Upper lobe of left lung (tissue), 6 donors: Measurements from ENCODE around the gene ZKSCAN3. TPM values are rescaled to one million over a fixed set of nuclear protein-coding genes. Genes with fewer than 3 reads are reported as not detected.

Source experiments
- ATAC-seq, 2 donors: fragments of 200-7000 bp; cut with Tn5 transposase; one replicate each; pipeline ENCODE4 v1.9.1; 2022; ENCODE audit warnings: mild to moderate bottlenecking in 2 of 2, moderate library complexity in 2 of 2; ENCODE audit not compliant: low FRiP score in 2 of 2
- DNase-seq, 2 donors: peaks; one replicate each; pipeline ENCODE4 v3.0.0-alpha.2; 2019 to 2020
- H3K27ac ChIP-seq, 4 donors: fragments of 200-600 bp; sonication (generic); one replicate each; pipeline ENCODE4 v1.5.1; 2016 to 2019
- H3K27me3 ChIP-seq, 4 donors: fragments of 200-600 bp; sonication (generic); one replicate each; pipeline ENCODE4 v1.5.1; 2017 to 2019
- H3K36me3 ChIP-seq, 4 donors: fragments of 200-600 bp; sonication (generic); one replicate each; pipeline ENCODE4 v1.5.1; 2016 to 2019
- H3K4me1 ChIP-seq, 4 donors: fragments of 200-600 bp; sonication (generic); one replicate each; pipeline ENCODE4 v1.5.1; 2018 to 2019
- H3K4me3 ChIP-seq, 4 donors: fragments of 200-600 bp; sonication (generic); one replicate each; pipeline ENCODE4 v1.5.1; 2017 to 2019; ENCODE audit warnings: mild to moderate bottlenecking in 2 of 4, moderate library complexity in 1 of 4
- H3K9me3 ChIP-seq, 4 donors: fragments of 200-600 bp; sonication (generic); one replicate each; pipeline ENCODE4 v1.5.1; 2018 to 2019
- CTCF ChIP-seq, 6 experiments: fragments of 450-650 bp in 4 of 6; fragments of 200-600 bp in 2 of 6; sonication (generic) in 2 of 6; IDR thresholded peaks; one replicate each; pipeline ENCODE4 v1.5.1; 2016 to 2019; ENCODE audit warnings: antibody characterized with exemption in 6 of 6
- EP300 ChIP-seq, 4 donors: sonication (generic); formaldehyde crosslinking; IDR thresholded peaks; one replicate each; pipeline ENCODE4 v1.5.1; 2017; ENCODE audit warnings: antibody characterized with exemption in 4 of 4, control low read depth in 2 of 4
- POLR2A ChIP-seq, 4 donors: fragments of 450-650 bp; IDR thresholded peaks; one replicate each; pipeline ENCODE4 v1.5.1; 2016 to 2017; ENCODE audit warnings: antibody characterized with exemption in 4 of 4, mild to moderate bottlenecking in 2 of 4
- POLR2AphosphoS5 ChIP-seq, 2 donors: sonication (generic); formaldehyde crosslinking; IDR thresholded peaks; one replicate each; pipeline ENCODE4 v1.5.1; 2017; ENCODE audit warnings: antibody characterized with exemption in 2 of 2
- WGBS, 2 donors: methylation state at CpG; one replicate each; pipeline ENCODE4 v1.1.5; 2017 to 2018; 5-methylcytosine and 5-hydroxymethylcytosine counted together
- total RNA-seq, 6 donors: library from RNA; depleted of rRNA in 4 of 6; stranded (reverse); fragments of >200 nt in 4 of 6; gene quantifications; one replicate each; pipeline versions ENCODE4 v1.1.0 to v1.2.1, GENCODE V29; 2016 to 2021
- donor health status: DM: no; HTN: no; CAD: no; lungs with moderate emphysema.
- donor health status: DM: no; HTN: yes; CAD: no; lungs with severe emphysema.

The ZKSCAN3 gene
- total RNA-seq, 6 donors from 2014 or later, result 2.6 to 10.5 (median 5.6) TPM

- no peaks in the 10 kb centered on the region for H3K27me3 ChIP-seq
- ATAC-seq (no peak), DNase-seq (no peak)
- no peak for TF ChIP-seq EP300 (IDR thresholded peaks at IDR 0.05)
- TF ChIP-seq CTCF (IDR thresholded peaks at IDR 0.05), result no peak
- H3K4me3 ChIP-seq, result no peak overlapping the region
- no peaks in the 10 kb centered on the region for H3K9me3 ChIP-seq
- H3K27ac ChIP-seq, result peak overlapping the region in 2 of 4 donors; percentile 51 to 72
- H3K36me3 ChIP-seq, result peaks cover 0 to 47% (median 7%) of the 10 kb centered on the region in 4 donors
- 79 to 82% methylated on average over 2 of the region's 2 CpGs for WGBS, 2 donors
- peaks cover 8 to 19% (median 11%) of the 10 kb centered on the region in 4 donors for H3K4me1 ChIP-seq
These were observed 34.4 kb downstream of the ZKSCAN3 start for GRCh38 chr6:28384143-28384533.

- Histone ChIP-seq H3K27ac (no peak overlapping the region), H3K4me1 (no peaks in the 10 kb centered on the region), H3K36me3 (peaks cover 14 to 65% (median 37%) of the 10 kb centered on the region in 4 donors), H3K27me3 (no peaks in the 10 kb centered on the region), H3K9me3 (no peaks in the 10 kb centered on the region), H3K4me3 (no peak overlapping the region)
- ATAC-seq (no peak), DNase-seq (no peak)
- TF ChIP-seq CTCF (IDR thresholded peaks at IDR 0.05), result no peak
- 89 to 93% methylated on average over 8 of the region's 8 CpGs for WGBS, 2 donors
These were observed 40.9 kb downstream of the ZKSCAN3 start for GRCh38 chr6:28390688-28391087.

GRCh38 chr6:28393912-28394662 lies 44.3 kb downstream of the ZKSCAN3 start:
- Histone ChIP-seq H3K27ac (no peak overlapping the region), H3K4me3 (no peak overlapping the region), H3K4me1 (peaks cover 4 to 18% (median 13%) of the 10 kb centered on the region in 4 donors), H3K36me3 (peaks cover 14 to 66% (median 34%) of the 10 kb centered on the region in 4 donors), H3K9me3 (no peaks in the 10 kb centered on the region), H3K27me3 (no peaks in the 10 kb centered on the region)
- no peak for DNase-seq
- WGBS, 2 donors, result 89 to 92% methylated on average over 5 of the region's 5 CpGs
- ATAC-seq, result no peak
- TF ChIP-seq EP300 (IDR thresholded peaks at IDR 0.05) (no peak), POLR2A (IDR thresholded peaks at IDR 0.05) (no peak), POLR2AphosphoS5 (IDR thresholded peaks at IDR 0.05) (no peak), CTCF (IDR thresholded peaks at IDR 0.05) (no peak)

- no peaks in the 10 kb centered on the region for H3K9me3 ChIP-seq
These were observed 46.2 kb downstream of the ZKSCAN3 start for GRCh38 chr6:28395918-28396317.

More at GRCh38 chr6:28395918-28396317, 46.2 kb downstream of the ZKSCAN3 start:
- peaks cover 9 to 18% (median 13%) of the 10 kb centered on the region in 4 donors for H3K4me1 ChIP-seq
- ATAC-seq (no peak), DNase-seq (no peak)
- WGBS, 2 donors, result 91 to 96% methylated on average over 4 of the region's 4 CpGs
- no peak overlapping the region for H3K27ac ChIP-seq
- H3K36me3 ChIP-seq, result peaks cover 9 to 48% (median 17%) of the 10 kb centered on the region in 4 donors
- TF ChIP-seq EP300 (IDR thresholded peaks at IDR 0.05), result no peak
- no peak for TF ChIP-seq POLR2A (IDR thresholded peaks at IDR 0.05)
- no peak for TF ChIP-seq POLR2AphosphoS5 (IDR thresholded peaks at IDR 0.05)
- TF ChIP-seq CTCF (IDR thresholded peaks at IDR 0.05), result no peak
- no peaks in the 10 kb centered on the region for H3K27me3 ChIP-seq
- H3K4me3 ChIP-seq, result no peak overlapping the region
